Measurements from ENCODE around the gene OAF.

- TF ChIP-seq, protein P1, sequence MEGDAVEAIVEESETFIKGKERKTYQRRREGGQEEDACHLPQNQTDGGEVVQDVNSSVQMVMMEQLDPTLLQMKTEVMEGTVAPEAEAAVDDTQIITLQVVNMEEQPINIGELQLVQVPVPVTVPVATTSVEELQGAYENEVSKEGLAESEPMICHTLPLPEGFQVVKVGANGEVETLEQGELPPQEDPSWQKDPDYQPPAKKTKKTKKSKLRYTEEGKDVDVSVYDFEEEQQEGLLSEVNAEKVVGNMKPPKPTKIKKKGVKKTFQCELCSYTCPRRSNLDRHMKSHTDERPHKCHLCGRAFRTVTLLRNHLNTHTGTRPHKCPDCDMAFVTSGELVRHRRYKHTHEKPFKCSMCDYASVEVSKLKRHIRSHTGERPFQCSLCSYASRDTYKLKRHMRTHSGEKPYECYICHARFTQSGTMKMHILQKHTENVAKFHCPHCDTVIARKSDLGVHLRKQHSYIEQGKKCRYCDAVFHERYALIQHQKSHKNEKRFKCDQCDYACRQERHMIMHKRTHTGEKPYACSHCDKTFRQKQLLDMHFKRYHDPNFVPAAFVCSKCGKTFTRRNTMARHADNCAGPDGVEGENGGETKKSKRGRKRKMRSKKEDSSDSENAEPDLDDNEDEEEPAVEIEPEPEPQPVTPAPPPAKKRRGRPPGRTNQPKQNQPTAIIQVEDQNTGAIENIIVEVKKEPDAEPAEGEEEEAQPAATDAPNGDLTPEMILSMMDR (IDR thresholded peaks at IDR 0.05), result no peak
- no peak for TF ChIP-seq POLR2A (IDR thresholded peaks at IDR 0.05)
Measured at GRCh38 chr11:120185706-120186455, 25.0 kb upstream of the OAF start.

All from heart left ventricle (tissue), 13 donors.